Thoracic aorta (tissue), 2 donors: ENCODE data around the gene RNF224. TPM values are rescaled to one million over a fixed set of nuclear protein-coding genes. Genes with fewer than 3 reads are reported as not detected.

Experiments used
- ATAC-seq: fragments of 150-250 bp; one replicate; pipeline ENCODE4 v1.8.0; 2017; ENCODE audit warnings: low read depth; ENCODE audit not compliant: insufficient number of reproducible peaks, low FRiP score
- DNase-seq: peaks from one replicate; pipeline ENCODE4 v3.0.0-alpha.2; 2020; ENCODE audit warnings: low spot score
- H3K27ac ChIP-seq, 2 donors: fragments of 200-600 bp; sonication (generic); 1 replicate in 1 of 2; 2 replicates in 1 of 2; pipeline ENCODE4 v1.5.1; 2016; ENCODE audit warnings: mild to moderate bottlenecking in 2 of 2, moderate library complexity in 2 of 2
- H3K27me3 ChIP-seq: fragments of 200-600 bp; sonication (generic); replicated peaks from 2 replicates; pipeline ENCODE4 v1.6.0; 2016; ENCODE audit warnings: mild to moderate bottlenecking; ENCODE audit not compliant: insufficient read depth
- H3K36me3 ChIP-seq: fragments of 200-600 bp; sonication (generic); one replicate; pipeline ENCODE4 v1.5.1; 2016
- H3K4me1 ChIP-seq, 2 donors: fragments of 200-600 bp; sonication (generic); 1 replicate in 1 of 2; 2 replicates in 1 of 2; pipeline versions ENCODE4 v1.5.1 to v1.6.0; 2016; ENCODE audit warnings: low read depth in 2 of 2, mild to moderate bottlenecking in 1 of 2; ENCODE audit not compliant: control insufficient read depth in 1 of 2
- H3K4me3 ChIP-seq: fragments of 200-600 bp; sonication (generic); 2 replicates; pipeline ENCODE4 v1.5.1; 2016; ENCODE audit warnings: mild to moderate bottlenecking
- H3K9me3 ChIP-seq: fragments of 200-600 bp; sonication (generic); 2 replicates; pipeline ENCODE4 v1.5.1; 2016
- CTCF ChIP-seq: fragments of 200-600 bp; sonication (generic); IDR thresholded peaks from one replicate; pipeline ENCODE4 v1.5.1; 2019; ENCODE audit warnings: antibody characterized with exemption
- total RNA-seq, 2 donors: library from RNA; depleted of rRNA; stranded (reverse); fragments of >200 nt; gene quantifications; one replicate each; pipeline versions ENCODE4 v1.1.0 to v1.2.3, GENCODE V29; 2016

RNF224 gene
- total RNA-seq, 2 donors from 2014 or later: not detected

- Histone ChIP-seq H3K4me3 (no peak overlapping the region), H3K9me3 (no peaks in the 10 kb centered on the region), H3K27ac (no peak overlapping the region), H3K27me3 (no peaks in the 10 kb centered on the region), H3K36me3 (peaks cover 15% of the 10 kb centered on the region), H3K4me1 (peaks cover 12 to 24% of the 10 kb centered on the region in 2 donors)
- ATAC-seq: no peak
- TF ChIP-seq CTCF: no peak
- DNase-seq: no peak
Measured at GRCh38 chr9:137192859-137193258, 34.4 kb upstream of the RNF224 start.

GRCh38 chr9:137193771-137194170 is 33.5 kb upstream of the RNF224 start:
- DNase-seq (no peak), ATAC-seq (no peak)
- TF ChIP-seq CTCF: no peak
- Histone ChIP-seq H3K9me3 (no peaks in the 10 kb centered on the region), H3K4me1 (peaks cover 13 to 32% of the 10 kb centered on the region in 2 donors), H3K4me3 (no peak overlapping the region), H3K27ac (no peak overlapping the region), H3K27me3 (no peaks in the 10 kb centered on the region), H3K36me3 (peaks cover 15% of the 10 kb centered on the region)

- Histone ChIP-seq H3K36me3 (peaks cover 15% of the 10 kb centered on the region), H3K4me1 (peaks cover 17 to 36% of the 10 kb centered on the region in 2 donors), H3K9me3 (no peaks in the 10 kb centered on the region), H3K27me3 (no peaks in the 10 kb centered on the region), H3K4me3 (no peak overlapping the region), H3K27ac (no peak overlapping the region)
- DNase-seq (no peak), ATAC-seq (no peak)
- no peak for TF ChIP-seq CTCF
Measured at GRCh38 chr9:137194388-137194787, 32.9 kb upstream of the RNF224 start.

GRCh38 chr9:137194909-137195308 is 32.4 kb upstream of the RNF224 start:
- H3K4me1 ChIP-seq: peaks cover 16 to 36% of the 10 kb centered on the region in 2 donors
- TF ChIP-seq CTCF: no peak
- H3K36me3 ChIP-seq: peaks cover 13% of the 10 kb centered on the region
- H3K9me3 ChIP-seq: no peaks in the 10 kb centered on the region
- DNase-seq (no peak), ATAC-seq (no peak)
- H3K4me3 ChIP-seq: no peak overlapping the region
- H3K27ac ChIP-seq: no peak overlapping the region
- H3K27me3 ChIP-seq: no peaks in the 10 kb centered on the region

GRCh38 chr9:137195525-137196220 is 31.6 kb upstream of the RNF224 start:
- Histone ChIP-seq H3K4me3 (no peak overlapping the region), H3K9me3 (no peaks in the 10 kb centered on the region), H3K36me3 (peaks cover 9% of the 10 kb centered on the region), H3K4me1 (peaks cover 11 to 28% of the 10 kb centered on the region in 2 donors), H3K27me3 (no peaks in the 10 kb centered on the region), H3K27ac (no peak overlapping the region)
- TF ChIP-seq CTCF: no peak
- ATAC-seq (no peak), DNase-seq (no peak)
